GM12864 (cell line): ENCODE data around the gene SLITRK4.

Experiments
- DNase-seq: peaks from one replicate; pipeline ENCODE4 v3.0.0-alpha.2; 2011; ENCODE audit warnings: low read depth
- H3K4me3 ChIP-seq: 2 replicates; pipeline ENCODE4 v1.5.1; 2011; ENCODE audit warnings: mild to moderate bottlenecking, low read depth, low read length, control low read depth
- TF ChIP-seq, protein P1 (sequence below): IDR thresholded peaks from 2 replicates; pipeline ENCODE4 v1.5.1; 2011; ENCODE audit warnings: low read depth, mild to moderate bottlenecking, moderate library complexity, low read length, control low read depth, inconsistent platforms; ENCODE audit errors: missing control alignments

The SLITRK4 gene

DNA sequence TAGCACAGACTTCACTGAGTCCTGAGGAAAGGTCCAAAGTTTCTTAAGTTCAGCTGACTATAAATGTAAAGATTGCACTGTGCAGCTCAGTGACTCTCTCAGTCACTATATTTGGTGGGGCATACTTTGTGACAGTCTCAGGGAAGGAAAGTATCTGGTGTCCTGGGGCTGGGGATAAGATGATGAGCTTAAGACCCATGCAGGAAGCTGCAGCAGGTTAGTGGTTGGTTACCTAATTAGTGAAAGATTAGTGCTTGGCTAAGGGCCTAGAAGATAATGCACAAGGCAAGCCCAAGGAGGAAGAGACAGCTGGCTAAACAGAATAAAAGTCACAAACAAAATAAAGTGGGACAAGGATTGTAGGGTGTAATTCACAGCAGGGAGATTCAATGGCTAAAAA is 25.4 kb upstream of the SLITRK4 start:
- no peak overlapping the region for H3K4me3 ChIP-seq
- DNase-seq = no peak
- TF ChIP-seq, protein P1, sequence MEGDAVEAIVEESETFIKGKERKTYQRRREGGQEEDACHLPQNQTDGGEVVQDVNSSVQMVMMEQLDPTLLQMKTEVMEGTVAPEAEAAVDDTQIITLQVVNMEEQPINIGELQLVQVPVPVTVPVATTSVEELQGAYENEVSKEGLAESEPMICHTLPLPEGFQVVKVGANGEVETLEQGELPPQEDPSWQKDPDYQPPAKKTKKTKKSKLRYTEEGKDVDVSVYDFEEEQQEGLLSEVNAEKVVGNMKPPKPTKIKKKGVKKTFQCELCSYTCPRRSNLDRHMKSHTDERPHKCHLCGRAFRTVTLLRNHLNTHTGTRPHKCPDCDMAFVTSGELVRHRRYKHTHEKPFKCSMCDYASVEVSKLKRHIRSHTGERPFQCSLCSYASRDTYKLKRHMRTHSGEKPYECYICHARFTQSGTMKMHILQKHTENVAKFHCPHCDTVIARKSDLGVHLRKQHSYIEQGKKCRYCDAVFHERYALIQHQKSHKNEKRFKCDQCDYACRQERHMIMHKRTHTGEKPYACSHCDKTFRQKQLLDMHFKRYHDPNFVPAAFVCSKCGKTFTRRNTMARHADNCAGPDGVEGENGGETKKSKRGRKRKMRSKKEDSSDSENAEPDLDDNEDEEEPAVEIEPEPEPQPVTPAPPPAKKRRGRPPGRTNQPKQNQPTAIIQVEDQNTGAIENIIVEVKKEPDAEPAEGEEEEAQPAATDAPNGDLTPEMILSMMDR = no peak

DNA sequence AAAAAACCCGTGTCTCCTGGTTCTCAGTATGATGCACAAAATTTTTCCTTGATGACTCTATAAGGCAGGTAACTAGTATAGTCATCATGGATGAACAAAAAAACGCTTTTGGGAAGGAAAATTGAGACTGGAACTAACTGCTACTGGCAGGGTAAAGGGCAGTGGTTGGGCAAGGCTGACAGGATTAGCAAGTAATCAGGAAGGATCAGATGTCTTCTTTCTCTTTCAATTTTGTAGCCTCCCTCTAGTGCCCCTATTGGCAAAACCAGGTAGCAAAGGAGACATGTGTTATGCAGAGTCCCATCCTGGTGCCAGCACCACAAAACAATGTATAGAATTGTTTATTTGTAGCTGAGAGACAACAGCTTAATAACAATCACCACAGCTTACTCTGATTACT is 12.8 kb upstream of the SLITRK4 start:
- DNase-seq = no peak
- TF ChIP-seq, protein P1 = no peak
- no peak overlapping the region for H3K4me3 ChIP-seq

DNA sequence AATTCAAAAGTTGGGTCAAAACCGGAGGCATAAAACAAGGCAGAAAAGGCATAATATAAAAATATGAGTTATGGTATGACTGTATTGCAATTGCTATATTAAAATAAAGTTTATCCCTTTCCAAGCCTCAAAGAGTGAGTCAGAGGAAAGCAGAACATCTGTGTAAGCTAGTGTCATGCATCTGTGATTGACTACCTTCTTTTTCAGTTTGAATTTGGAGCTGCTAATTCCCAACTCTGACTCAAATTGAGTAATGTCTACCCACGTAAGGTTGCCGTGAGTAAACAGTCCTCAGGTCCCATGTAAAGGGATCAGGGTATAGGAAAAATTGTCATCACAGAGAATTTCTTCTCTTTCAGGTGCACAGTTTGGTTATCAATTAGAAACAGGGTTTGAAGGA is 6.5 kb upstream of the SLITRK4 start:
- no peak for DNase-seq
- H3K4me3 ChIP-seq = no peak overlapping the region
- TF ChIP-seq, protein P1 = no peak

DNA sequence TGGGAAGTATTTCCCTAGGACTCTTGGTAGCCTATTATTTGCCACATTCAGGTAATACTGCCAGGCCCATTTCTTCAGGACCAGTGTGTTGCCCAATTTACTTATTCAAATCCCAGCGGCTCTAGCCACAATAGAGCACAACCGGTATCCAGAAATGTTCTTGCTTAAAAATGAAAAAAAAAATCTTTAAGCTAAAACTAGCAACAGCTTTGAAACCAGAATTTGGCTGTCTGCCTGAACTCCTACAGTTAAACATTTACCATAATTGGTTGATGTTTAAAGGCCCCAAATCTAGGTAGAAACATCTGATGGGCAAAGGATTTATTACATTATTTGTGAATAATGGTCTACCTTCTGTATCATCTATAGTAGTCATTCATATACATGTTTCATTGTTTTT is 930 bp upstream of the SLITRK4 start:
- no peak overlapping the region for H3K4me3 ChIP-seq
- TF ChIP-seq, protein P1 = no peak
- DNase-seq = no peak

DNA sequence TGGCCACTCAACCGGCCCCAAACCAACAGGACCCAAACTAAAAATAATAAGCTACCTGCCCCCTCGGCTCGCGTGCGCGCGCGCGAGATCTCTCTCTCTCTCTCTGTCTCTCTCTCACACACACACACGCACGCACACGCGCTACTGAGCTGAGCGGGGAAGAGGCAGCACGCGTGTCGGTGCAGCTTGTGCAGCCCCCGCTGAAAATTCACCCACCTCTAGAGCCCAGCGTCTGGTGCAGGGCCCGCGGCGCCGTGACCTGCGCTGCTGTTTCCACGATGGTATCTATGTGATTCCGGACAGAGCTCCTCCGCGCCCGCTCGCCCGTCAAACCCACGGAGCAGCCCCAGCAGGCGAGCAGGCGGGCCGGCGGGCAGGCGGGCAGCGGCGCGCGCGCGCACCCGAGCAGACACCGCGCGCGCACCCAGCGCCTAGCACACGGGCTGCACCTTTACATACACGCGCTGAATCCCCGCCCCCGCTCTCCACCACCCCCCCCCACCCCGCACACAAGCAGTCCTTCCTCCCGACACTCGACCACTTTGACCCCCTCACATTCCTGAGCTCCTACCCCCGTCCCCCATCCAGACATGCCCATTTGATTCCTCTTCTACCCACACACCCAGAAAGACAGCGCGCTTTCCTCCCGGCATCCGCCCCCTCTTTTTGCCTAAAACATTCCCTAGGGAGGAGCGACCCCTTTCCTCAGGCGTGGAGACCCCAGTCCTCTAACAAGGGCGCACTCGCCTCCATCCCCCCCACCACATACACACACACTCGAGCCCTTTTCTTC is 1.0 kb downstream of the SLITRK4 start:
- TF ChIP-seq, protein P1 = no peak
- H3K4me3 ChIP-seq = no peak overlapping the region
- no peak for DNase-seq

DNA sequence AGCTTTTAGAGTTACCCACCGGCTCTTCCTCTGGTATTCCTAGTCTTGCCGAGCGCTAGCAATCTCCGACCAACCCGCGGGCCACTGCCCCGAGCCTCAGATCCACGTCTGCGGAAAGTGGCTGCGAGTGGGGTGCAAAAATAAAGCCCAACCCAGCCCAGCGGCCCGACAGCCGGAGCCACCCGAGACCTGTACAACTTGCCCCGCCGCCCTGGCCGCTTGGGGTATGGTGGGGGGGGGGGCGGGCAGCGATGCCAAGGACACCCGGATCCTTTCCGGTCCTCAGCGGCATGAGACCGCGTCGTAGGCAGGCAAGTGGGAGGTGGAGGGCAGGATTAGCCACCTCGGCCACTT is 1.6 kb downstream of the SLITRK4 start:
- no peak overlapping the region for H3K4me3 ChIP-seq
- no peak for DNase-seq
- TF ChIP-seq, protein P1 = no peak
